GM12878 (cell line): ENCODE results near the gene RARRES2. TPM values are rescaled to one million over a fixed set of nuclear protein-coding genes. Genes with fewer than 3 reads are reported as not detected.

Experiments used
- ATAC-seq: fragments of 200-7000 bp; cut with Tn5 transposase; 3 replicates; pipeline ENCODE4 v1.9.1; 2020; ENCODE audit warnings: mild to moderate bottlenecking, moderate library complexity
- BruUV-seq: library from RNA; stranded (reverse); fragments of 400-500 nt; replicated peaks from 2 replicates; lab custom pipeline; 2021; lab: Mats Ljungman, UMichigan
- CTCF ChIA-PET: fragments of 300-600 bp; sonication (Branson Sonifier 250); formaldehyde crosslinking; extraction: SDS; loops from one replicate; lab custom pipeline; 2021; ENCODE audit warnings: inconsistent platforms; lab: Yijun Ruan, JAX
- POLR2A ChIA-PET: fragments of 350-600 bp; formaldehyde crosslinking; extraction: SDS; loops from one replicate; lab custom pipeline; 2021; ENCODE audit warnings: inconsistent platforms; lab: Charles Lee
- RAD21 ChIA-PET: fragments of 300-600 bp; sonication (Branson Sonifier 250); formaldehyde crosslinking; loops from one replicate; lab custom pipeline; 2023; ENCODE audit warnings: antibody characterized with exemption; ENCODE audit not compliant: unreplicated experiment; lab: Charles Lee
- SMC1A ChIA-PET: fragments of 300-600 bp; sonication (Branson Sonifier 250); formaldehyde crosslinking; loops from one replicate; lab custom pipeline; 2023; ENCODE audit not compliant: unreplicated experiment, uncharacterized antibody; lab: Charles Lee
- DNase-seq: peaks from one replicate; pipeline ENCODE4 v3.0.0-alpha.2; 2011; ENCODE audit warnings: low read depth, low spot score
- FAIRE-seq: peaks from 3 replicates; lab custom pipeline; 2011; peaks lifted over from hg19 to GRCh38; lab: Jason Lieb, UNC
- H2AFZ ChIP-seq: 2 replicates; pipeline ENCODE4 v1.6.0; 2011; ENCODE audit warnings: low read depth, low read length, control low read depth; ENCODE audit not compliant: control insufficient read depth
- H3K27ac ChIP-seq: 2 replicates; pipeline ENCODE4 v1.5.1; 2011; ENCODE audit warnings: control low read depth; ENCODE audit not compliant: control insufficient read depth, insufficient read depth
- H3K27me3 ChIP-seq, 2 experiments: replicated peaks in 1 of 2; 2 replicates each; pipeline versions ENCODE4 v1.6.0 to v1.6.1; 2011; ENCODE audit warnings: low read length in 1 of 2; ENCODE audit not compliant: control insufficient read depth in 2 of 2, insufficient read depth in 2 of 2
- H3K36me3 ChIP-seq, 2 experiments: 2 replicates each; pipeline ENCODE4 v1.5.1; 2011; ENCODE audit warnings: low read length in 1 of 2; ENCODE audit not compliant: control insufficient read depth in 2 of 2, insufficient read depth in 2 of 2
- H3K4me1 ChIP-seq: 2 replicates; pipeline ENCODE4 v1.6.1; 2011; ENCODE audit warnings: mild to moderate bottlenecking, low read length, moderate library complexity, mixed read lengths; ENCODE audit not compliant: control insufficient read depth, insufficient read depth
- H3K4me2 ChIP-seq: 2 replicates; pipeline ENCODE4 v1.6.0; 2011; ENCODE audit warnings: control low read depth; ENCODE audit not compliant: control insufficient read depth, insufficient read depth
- H3K4me3 ChIP-seq: fragments of 200-600 bp; sonication (generic); 2 replicates; pipeline ENCODE4 v1.5.1; 2016
- H3K79me2 ChIP-seq: 2 replicates; pipeline ENCODE4 v1.6.0; 2011; ENCODE audit warnings: low read length; ENCODE audit not compliant: control insufficient read depth, insufficient read depth
- H3K9ac ChIP-seq: 2 replicates; pipeline ENCODE4 v1.8.0; 2011; ENCODE audit warnings: low read length, control low read depth, mixed read lengths; ENCODE audit not compliant: control insufficient read depth, insufficient read depth
- H3K9me3 ChIP-seq: replicated peaks from 3 replicates; pipeline ENCODE4 v1.5.1; 2011; ENCODE audit warnings: mild to moderate bottlenecking, low read length; ENCODE audit not compliant: control insufficient read depth, insufficient read depth
- H4K20me1 ChIP-seq: 2 replicates; pipeline ENCODE4 v1.6.0; 2011; ENCODE audit not compliant: control insufficient read depth, insufficient read depth
- CBFB ChIP-seq: IDR thresholded peaks from 2 replicates; pipeline ENCODE4 v1.6.1; 2016; ENCODE audit warnings: antibody characterized with exemption, low read depth
- EED ChIP-seq: sonication (generic); IDR thresholded peaks from 2 replicates; pipeline ENCODE4 v1.6.1; 2016; ENCODE audit warnings: antibody characterized with exemption, low read depth
- IKZF1 ChIP-seq: fragments of 450-650 bp; conservative IDR thresholded peaks from 2 replicates; pipeline ENCODE4 v1.6.1; 2017; ENCODE audit warnings: antibody characterized with exemption, mild to moderate bottlenecking
- IKZF2 ChIP-seq, 2 experiments: fragments of 450-650 bp; IDR thresholded peaks; 2 replicates each; pipeline ENCODE4 v1.6.1; 2017; ENCODE audit warnings: mild to moderate bottlenecking in 2 of 2, moderate library complexity in 2 of 2
- NR2C1 ChIP-seq: fragments of 450-650 bp; IDR thresholded peaks from 2 replicates; pipeline ENCODE4 v1.6.1; 2017; ENCODE audit warnings: antibody characterized with exemption, mild to moderate bottlenecking, moderate library complexity
- NR2F1 ChIP-seq: fragments of 450-650 bp; conservative IDR thresholded peaks from 2 replicates; pipeline ENCODE4 v1.6.1; 2017; ENCODE audit warnings: mild to moderate bottlenecking
- SPI1 ChIP-seq: IDR thresholded peaks from 2 replicates; pipeline ENCODE4 v1.6.1; 2011; ENCODE audit warnings: low read depth, mild to moderate bottlenecking, low read length, moderate library complexity, borderline replicate concordance; ENCODE audit not compliant: insufficient read depth
- WGBS: methylation state at CpG from one replicate; pipeline ENCODE4 v1.1.6; 2016; ENCODE audit warnings: low lambda C conversion rate; ENCODE audit not compliant: insufficient replicate concordance, insufficient coverage; ENCODE audit errors: missing lambda C conversion rate; 5-methylcytosine and 5-hydroxymethylcytosine counted together
- in situ Hi-C: fragments of 300-500 bp; cut with MboI; formaldehyde crosslinking; loops from 9 replicates; pipeline ENCODE4 v1.14.3; 2018; ENCODE audit warnings: mixed read lengths
- intact Hi-C: fragments of 100-400 bp; cut with micrococcal nuclease; formaldehyde crosslinking; loops from one replicate; pipeline ENCODE4 v1.14.2; 2022; ENCODE audit not compliant: unreplicated experiment
- polyA plus RNA-seq, 11 experiments: library from polyadenylated mRNA; depleted of rRNA in 4 of 11; unstranded in 6 of 11; stranded (reverse) in 5 of 11; fragments of >200 nt; fragmentation: Nextera tagmentation in 4 of 11; fragmentation: Illumina TruSeq in 1 of 11; extraction: Ambion mirVana in 4 of 11; extraction: Trizol in 1 of 11; gene quantifications; 1 replicate in 1 of 11; 2 replicates in 10 of 11; pipeline versions ENCODE4 v1.2.1 to v1.2.3, GENCODE V29; 2011 to 2016; ENCODE audit warnings: inconsistent platforms in 2 of 11, missing spikeins in 2 of 11, low read depth in 1 of 11
- total RNA-seq, 4 experiments: library from RNA; depleted of rRNA in 3 of 4; stranded (reverse); fragments of >200 nt in 3 of 4; fragmentation: Illumina TruSeq in 1 of 4; extraction: Trizol in 1 of 4; gene quantifications; 2 replicates each; pipeline versions ENCODE4 v1.2.1 to v1.2.3, GENCODE V29; 2013 to 2021
- TF ChIP-seq, protein P1 (sequence below): fragments of 450-650 bp; IDR thresholded peaks from 2 replicates; pipeline ENCODE4 v1.6.1; 2017; ENCODE audit warnings: mild to moderate bottlenecking, low read depth, inconsistent platforms; ENCODE audit not compliant: poor library complexity, severe bottlenecking
- TF ChIP-seq, protein P2 (sequence below): fragments of 450-650 bp; IDR thresholded peaks from 2 replicates; pipeline ENCODE4 v1.6.1; 2016; ENCODE audit warnings: mild to moderate bottlenecking

The RARRES2 gene
- total and polyA plus RNA-seq, 10 of the 15 experiments (the other 5 are each of a cell fraction or from before 2014, with no cell fraction given) = 0.13 to 2.2 (median 0.40) TPM; not detected in 3

DNA sequence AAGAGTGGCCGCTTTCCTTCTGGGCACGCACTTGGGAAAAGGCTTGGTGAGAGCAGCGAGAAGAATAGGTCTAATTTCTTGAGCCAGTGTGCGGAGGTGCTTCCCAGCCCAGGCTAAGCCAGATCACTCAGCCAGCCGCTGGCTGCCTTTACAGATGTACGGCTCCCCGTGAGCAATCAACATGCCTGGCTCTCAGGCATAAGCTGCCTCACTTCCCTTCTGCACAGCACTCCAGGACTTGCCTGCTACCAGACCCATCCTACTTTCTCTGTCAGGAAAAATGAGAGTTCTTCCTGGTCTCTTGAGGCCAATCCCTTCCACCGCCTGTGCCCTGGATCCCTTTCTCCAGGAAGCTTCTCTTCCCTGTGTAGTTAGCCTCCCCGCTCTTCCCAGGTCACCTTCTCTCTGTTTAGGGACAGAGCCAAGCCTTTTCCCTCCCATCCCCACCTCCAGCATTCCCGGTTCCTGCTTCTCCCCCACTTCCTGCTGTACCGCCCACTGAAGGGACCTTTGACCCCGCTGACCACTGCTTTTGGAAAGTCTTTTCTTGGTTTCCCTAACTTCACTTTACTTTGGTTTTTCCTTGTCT lies 17.0 kb downstream of the RARRES2 start:
- ATAC-seq (no peak), FAIRE-seq (no peak), DNase-seq (no peak)
- no peak overlapping the region for H2AFZ ChIP-seq
- CTCF ChIA-PET = interaction anchor here (0.9 to 2.3 kb wide), 4 partner anchors 31 to 93 kb away, joined by 3 to 5 read pairs (median 4); no protein-coding TSS in a partner anchor
- peak overlapping the region; percentile 99 for H3K27ac ChIP-seq
- in situ Hi-C loops (no loop called here), intact Hi-C loops (loop anchor here (5.0 kb wide), 1 partner anchor 33 kb away; no protein-coding TSS in a partner anchor)
- 94% methylated on average over 12 of the region's 12 CpGs for WGBS
- TF ChIP-seq IKZF1 = peak; percentile 53
- peak in 1 of 2 experiments; percentile 39; a peak in 1 of 4 replicates for TF ChIP-seq IKZF2 (IDR thresholded peaks at IDR 0.05)
- TF ChIP-seq NR2C1 = peak; percentile 42; the same call in 1 of the 2 replicates
- TF ChIP-seq NR2F1 = peak; percentile 46; the same call in 1 of the 2 replicates
- TF ChIP-seq EED = 0 out of 2 replicates have a peak, but pooled peaks have one; percentile 25
- TF ChIP-seq CBFB = no peak
- TF ChIP-seq, protein P1, sequence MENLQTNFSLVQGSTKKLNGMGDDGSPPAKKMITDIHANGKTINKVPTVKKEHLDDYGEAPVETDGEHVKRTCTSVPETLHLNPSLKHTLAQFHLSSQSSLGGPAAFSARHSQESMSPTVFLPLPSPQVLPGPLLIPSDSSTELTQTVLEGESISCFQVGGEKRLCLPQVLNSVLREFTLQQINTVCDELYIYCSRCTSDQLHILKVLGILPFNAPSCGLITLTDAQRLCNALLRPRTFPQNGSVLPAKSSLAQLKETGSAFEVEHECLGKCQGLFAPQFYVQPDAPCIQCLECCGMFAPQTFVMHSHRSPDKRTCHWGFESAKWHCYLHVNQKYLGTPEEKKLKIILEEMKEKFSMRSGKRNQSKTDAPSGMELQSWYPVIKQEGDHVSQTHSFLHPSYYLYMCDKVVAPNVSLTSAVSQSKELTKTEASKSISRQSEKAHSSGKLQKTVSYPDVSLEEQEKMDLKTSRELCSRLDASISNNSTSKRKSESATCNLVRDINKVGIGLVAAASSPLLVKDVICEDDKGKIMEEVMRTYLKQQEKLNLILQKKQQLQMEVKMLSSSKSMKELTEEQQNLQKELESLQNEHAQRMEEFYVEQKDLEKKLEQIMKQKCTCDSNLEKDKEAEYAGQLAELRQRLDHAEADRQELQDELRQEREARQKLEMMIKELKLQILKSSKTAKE = no peak
- TF ChIP-seq SPI1 = peak; percentile 28; the same call in 1 of the 2 replicates
- TF ChIP-seq, protein P2, sequence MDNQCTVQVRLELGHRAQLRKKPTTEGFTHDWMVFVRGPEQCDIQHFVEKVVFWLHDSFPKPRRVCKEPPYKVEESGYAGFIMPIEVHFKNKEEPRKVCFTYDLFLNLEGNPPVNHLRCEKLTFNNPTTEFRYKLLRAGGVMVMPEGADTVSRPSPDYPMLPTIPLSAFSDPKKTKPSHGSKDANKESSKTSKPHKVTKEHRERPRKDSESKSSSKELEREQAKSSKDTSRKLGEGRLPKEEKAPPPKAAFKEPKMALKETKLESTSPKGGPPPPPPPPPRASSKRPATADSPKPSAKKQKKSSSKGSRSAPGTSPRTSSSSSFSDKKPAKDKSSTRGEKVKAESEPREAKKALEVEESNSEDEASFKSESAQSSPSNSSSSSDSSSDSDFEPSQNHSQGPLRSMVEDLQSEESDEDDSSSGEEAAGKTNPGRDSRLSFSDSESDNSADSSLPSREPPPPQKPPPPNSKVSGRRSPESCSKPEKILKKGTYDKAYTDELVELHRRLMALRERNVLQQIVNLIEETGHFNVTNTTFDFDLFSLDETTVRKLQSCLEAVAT = peak; percentile 70; the same call in 1 of the 2 replicates
- peak overlapping the region; percentile 99 for H3K9ac ChIP-seq
- SMC1A ChIA-PET = interaction anchor here (1.0 to 3.4 kb wide), 3 partner anchors 31 to 82 kb away, joined by 3 to 9 read pairs (median 4); no protein-coding TSS in a partner anchor
- peaks cover 36% of the 10 kb centered on the region for H3K79me2 ChIP-seq
- H3K9me3 ChIP-seq = no peaks in the 10 kb centered on the region
- H3K27me3 ChIP-seq = no peaks in the 10 kb centered on the region
- H4K20me1 ChIP-seq = no peaks in the 10 kb centered on the region
- peak overlapping the region; percentile 100 for H3K4me2 ChIP-seq
- POLR2A ChIA-PET = interaction anchor here (1.4 kb wide), 3 partner anchors 49 to 82 kb away, joined by 3 to 5 read pairs (median 4); no protein-coding TSS in a partner anchor
- H3K36me3 ChIP-seq = peaks cover 2 to 16% of the 10 kb centered on the region in 2 experiments
- peaks cover 13% of the 10 kb centered on the region; the same call in 1 of the 2 replicates for H3K4me1 ChIP-seq
- RAD21 ChIA-PET = interaction anchor here (1.3 kb wide), 1 partner anchor 54 kb away, joined by 4 read pairs; no protein-coding TSS in a partner anchor
- BruUV-seq = no TSS peak
- H3K4me3 ChIP-seq = peak overlapping the region; percentile 78
